ENCODE data around the gene IL1RN. TPM values are rescaled to one million over a fixed set of nuclear protein-coding genes. Genes with fewer than 3 reads are reported as not detected.

Gene IL1RN
- total and polyA plus RNA-seq, 2 of the 4 experiments (the other 2 are of a cell fraction): not detected

- H4K8ac ChIP-seq (ENCODE audit: low read depth in 2 of 2, low read length in 2 of 2): no peak overlapping the region
- POLR2A ChIA-PET (ENCODE audit: unreplicated experiment): no interaction called here
These were observed 13.0 kb upstream of the IL1RN start for GRCh38 chr2:113114224-113114945.

More at GRCh38 chr2:113114224-113114945, 13.0 kb upstream of the IL1RN start:
- ATAC-seq (ENCODE audit: low read depth): no peak
- Histone ChIP-seq H3K18ac (ENCODE audit: low read depth, low read length) (no peak overlapping the region), H2BK15ac (ENCODE audit: low read depth, low read length) (no peak overlapping the region), H2AK9ac (replicated peaks; ENCODE audit: low read depth, low read length, poor library complexity) (no peak overlapping the region), H3K27me3 (ENCODE audit: control insufficient read depth, insufficient read depth, low read length) (peaks cover 10% of the 10 kb centered on the region; the same call in 1 of the 2 replicates), H2AK5ac (ENCODE audit: low read depth, low read length) (no peak overlapping the region), H3K79me1 (ENCODE audit: low read depth in 1 of 2, low read length in 2 of 2) (no peaks in the 10 kb centered on the region), H3K4me3 (ENCODE audit: insufficient read depth, low read depth, low read length) (no peak overlapping the region), H3K4me2 (ENCODE audit: low read depth, low read length) (no peak overlapping the region), H4K91ac (ENCODE audit: insufficient read depth, low read depth, low read length) (no peak overlapping the region), H3K23ac (ENCODE audit: low read depth, low read length) (no peak overlapping the region), H3K4me1 (ENCODE audit: control insufficient read depth, insufficient read depth, low read length) (no peaks in the 10 kb centered on the region), H3K36me3 (ENCODE audit: control insufficient read depth, insufficient read depth, low read length) (no peaks in the 10 kb centered on the region), H3K9ac (ENCODE audit: low read depth, low read length) (no peak overlapping the region), H3K4ac (ENCODE audit: low read depth, low read length) (no peak overlapping the region), H2BK20ac (ENCODE audit: low read depth, low read length) (no peak overlapping the region), H2BK120ac (ENCODE audit: low read depth, low read length) (no peak overlapping the region), H4K20me1 (ENCODE audit: insufficient read depth, low read length) (no peaks in the 10 kb centered on the region), H3K9me1 (ENCODE audit: insufficient read depth, low read length) (no peaks in the 10 kb centered on the region), H2AFZ (replicated peaks; ENCODE audit: low read length, poor library complexity) (no peak overlapping the region), H2BK5ac (ENCODE audit: low read depth, low read length, poor library complexity, severe bottlenecking) (no peak overlapping the region), H3K14ac (replicated peaks; ENCODE audit: low read depth, low read length) (no peak overlapping the region), H4K5ac (ENCODE audit: low read depth, low read length) (no peak overlapping the region), H3K9me3 (ENCODE audit: control insufficient read depth, insufficient read depth, low read length) (no peaks in the 10 kb centered on the region), H3K27ac (ENCODE audit: insufficient read depth, low read length) (no peak overlapping the region), H3K56ac (ENCODE audit: extremely low read depth, insufficient read depth, low read length) (no peak overlapping the region)
- no peak for DNase-seq
- CTCF ChIA-PET: no interaction called here
- TF ChIP-seq BHLHE40 (IDR thresholded peaks at IDR 0.05; ENCODE audit: low read depth, low read length): no peak
- no peak for TF ChIP-seq RFX5 (IDR thresholded peaks at IDR 0.05; ENCODE audit: low read depth, low read length)
- no peak for TF ChIP-seq MAZ (IDR thresholded peaks at IDR 0.05; ENCODE audit: borderline replicate concordance, low read depth, low read length)
- TF ChIP-seq FOS (IDR thresholded peaks at IDR 0.05; ENCODE audit: low read depth, low read length): no peak
- TF ChIP-seq POLR2A (IDR thresholded peaks at IDR 0.05; ENCODE audit: low read depth, low read length): no peak
- TF ChIP-seq CHD1 (IDR thresholded peaks at IDR 0.05; ENCODE audit: low read depth, low read length): no peak
- TF ChIP-seq, protein P1, sequence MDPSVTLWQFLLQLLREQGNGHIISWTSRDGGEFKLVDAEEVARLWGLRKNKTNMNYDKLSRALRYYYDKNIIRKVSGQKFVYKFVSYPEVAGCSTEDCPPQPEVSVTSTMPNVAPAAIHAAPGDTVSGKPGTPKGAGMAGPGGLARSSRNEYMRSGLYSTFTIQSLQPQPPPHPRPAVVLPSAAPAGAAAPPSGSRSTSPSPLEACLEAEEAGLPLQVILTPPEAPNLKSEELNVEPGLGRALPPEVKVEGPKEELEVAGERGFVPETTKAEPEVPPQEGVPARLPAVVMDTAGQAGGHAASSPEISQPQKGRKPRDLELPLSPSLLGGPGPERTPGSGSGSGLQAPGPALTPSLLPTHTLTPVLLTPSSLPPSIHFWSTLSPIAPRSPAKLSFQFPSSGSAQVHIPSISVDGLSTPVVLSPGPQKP (IDR thresholded peaks at IDR 0.05; ENCODE audit: borderline replicate concordance, low read depth, low read length): no peak
- no peak for TF ChIP-seq MXI1 (IDR thresholded peaks at IDR 0.05; ENCODE audit: borderline replicate concordance, low read depth, low read length)
- no peak for TF ChIP-seq SMC3 (IDR thresholded peaks at IDR 0.05; ENCODE audit: low read depth, low read length)
- no peak for TF ChIP-seq RCOR1 (IDR thresholded peaks at IDR 0.05; ENCODE audit: insufficient replicate concordance, low read length)
- no peak for TF ChIP-seq NFE2L2 (IDR thresholded peaks at IDR 0.05; ENCODE audit: low read depth, low read length)
- no peak for TF ChIP-seq RAD21 (IDR thresholded peaks at IDR 0.05; ENCODE audit: low read length)
- no peak for TF ChIP-seq CEBPB (IDR thresholded peaks at IDR 0.05; ENCODE audit: low read depth, low read length)
- TF ChIP-seq MAFK (IDR thresholded peaks at IDR 0.05; ENCODE audit: low read depth, low read length): no peak
- TF ChIP-seq CTCF (conservative IDR thresholded peaks at IDR 0.05; ENCODE audit: low read depth, low read length): no peak
- no peak for TF ChIP-seq USF2 (IDR thresholded peaks at IDR 0.05; ENCODE audit: low read depth, low read length)
- intact Hi-C loops (cut with micrococcal nuclease): no loop called here
- BruUV-seq (replicated peaks): no TSS peak
- WGBS, 2 experiments (ENCODE audit: extremely low coverage in 2 of 2, insufficient read length in 1 of 2): 28% methylated on average over 3 of the region's 6 CpGs; no CpG with 5 or more reads in 1 of the 2 experiments
- dilution Hi-C loops (cut with HindIII; ENCODE audit: low sequenced_read_pairs, unreplicated experiment): no loop called here
- in situ Hi-C loops (cut with MboI; ENCODE audit: low sequenced_read_pairs): no loop called here

All from IMR-90 (cell line).